NCI-H1105 (cell line): ENCODE measurements around the gene WNK1.
"Not testable (repeated sequence)": the region's sequence is repeated elsewhere in the genome, so short reads cannot be mapped to it uniquely, and the experiment has no call there.

ENCODE experiments used
- DNase-seq: peaks from one replicate; lab custom pipeline; 2025; lab: John Stamatoyannopoulos, UW

Gene WNK1

DNA sequence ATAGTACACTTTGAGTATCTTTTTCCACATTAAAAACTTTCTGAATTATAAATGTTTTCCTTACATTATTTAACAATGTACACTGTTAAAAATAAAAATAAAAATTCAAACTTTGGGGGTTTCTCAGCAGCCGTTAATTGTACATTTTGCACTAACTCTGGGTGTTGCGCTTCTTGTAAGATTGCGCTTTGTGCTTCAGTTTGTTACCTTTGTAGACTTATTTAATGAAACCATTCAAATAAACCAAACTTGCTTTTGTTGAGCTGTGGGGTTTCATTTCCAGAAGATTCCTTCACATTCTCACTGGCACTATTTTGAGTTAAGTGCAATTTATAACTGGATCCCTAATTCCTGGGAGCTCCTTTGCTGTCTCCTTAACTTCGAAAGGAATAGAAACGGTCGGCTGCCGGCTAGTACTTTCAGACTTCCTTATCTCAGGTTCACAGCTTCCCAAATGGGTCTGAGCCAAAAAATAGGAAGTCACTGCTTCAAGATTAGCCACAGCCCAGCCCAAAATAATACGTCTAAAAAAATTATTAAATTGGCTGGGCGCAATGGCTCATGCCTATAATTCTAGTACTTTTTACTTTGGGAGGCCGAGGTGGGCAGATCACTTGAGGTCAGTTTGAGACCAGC, 158.9 kb downstream of the WNK1 start:
- no peak for DNase-seq

DNA sequence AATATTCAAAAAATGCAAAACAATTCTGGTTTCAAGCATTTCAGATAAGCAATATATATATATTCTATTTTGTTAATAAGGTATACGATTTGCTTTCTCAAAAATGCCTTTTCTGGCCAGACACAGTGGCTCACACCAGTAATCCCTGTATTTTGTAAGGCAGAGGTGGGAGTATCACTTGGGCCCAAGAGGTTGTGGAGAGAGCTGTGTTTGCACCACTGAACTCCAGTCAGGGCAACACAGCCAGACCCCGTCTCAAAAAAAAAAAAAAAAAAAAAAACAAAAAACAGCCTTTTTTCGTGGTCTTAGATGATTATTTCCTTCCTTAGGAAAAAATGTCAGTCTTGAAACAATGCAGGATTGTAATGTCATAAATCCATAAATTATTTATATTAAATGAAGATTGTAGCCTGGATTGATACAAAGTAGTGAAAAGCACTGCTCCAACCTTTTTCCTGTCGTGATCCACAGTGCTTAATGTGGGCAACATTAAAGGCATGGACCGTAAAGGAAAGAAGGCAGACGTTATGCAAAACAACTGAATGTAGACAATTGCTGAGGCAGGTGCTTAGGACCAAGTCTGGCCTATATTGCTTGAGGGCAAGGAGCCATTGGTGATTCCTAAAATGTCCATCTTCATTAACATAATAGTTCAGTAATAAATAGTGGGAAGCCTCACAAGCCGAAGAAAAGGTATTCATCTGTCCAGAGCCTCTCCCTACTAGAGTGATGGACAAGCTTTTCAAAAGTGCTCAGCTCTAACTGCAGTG, 160.3 kb downstream of the WNK1 start:
- no peak for DNase-seq

DNA sequence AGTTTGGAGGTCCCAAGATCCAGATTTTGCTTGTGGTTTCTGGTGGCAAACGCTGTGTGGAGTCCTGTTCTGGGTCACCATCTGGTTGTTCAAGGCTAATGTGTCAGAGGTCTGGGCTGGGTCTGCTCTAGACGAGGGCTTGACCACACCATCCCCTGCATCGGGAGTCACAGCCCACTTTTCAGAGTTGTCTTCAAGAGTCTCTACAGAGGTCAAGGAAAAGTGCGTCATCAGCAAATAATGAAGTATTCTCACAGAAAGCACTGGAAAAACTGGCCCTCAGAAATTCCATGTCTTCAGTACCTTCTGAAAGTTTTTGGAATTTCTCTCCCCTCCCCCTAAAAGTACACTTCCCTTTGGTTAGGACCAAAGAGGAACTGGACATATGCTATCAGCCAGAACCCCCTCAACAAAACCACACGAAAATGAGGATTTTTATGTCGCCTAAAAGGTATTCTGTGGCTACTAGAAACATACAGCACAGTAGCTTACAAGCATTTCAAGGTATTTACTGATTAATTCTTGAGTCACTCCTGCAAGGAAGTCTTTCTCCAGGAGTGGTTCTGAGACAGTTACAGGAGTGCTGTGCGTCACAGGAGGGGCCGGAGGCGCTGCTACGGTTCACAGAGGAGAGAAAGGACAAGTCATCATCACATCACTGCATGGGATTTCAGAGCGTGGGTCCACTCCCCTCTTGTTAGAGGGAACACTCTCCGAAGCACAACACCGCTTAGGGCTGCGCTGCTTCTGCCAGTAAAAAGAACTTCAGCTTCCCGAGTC, 161.7 kb downstream of the WNK1 start:
- DNase-seq: no peak

DNA sequence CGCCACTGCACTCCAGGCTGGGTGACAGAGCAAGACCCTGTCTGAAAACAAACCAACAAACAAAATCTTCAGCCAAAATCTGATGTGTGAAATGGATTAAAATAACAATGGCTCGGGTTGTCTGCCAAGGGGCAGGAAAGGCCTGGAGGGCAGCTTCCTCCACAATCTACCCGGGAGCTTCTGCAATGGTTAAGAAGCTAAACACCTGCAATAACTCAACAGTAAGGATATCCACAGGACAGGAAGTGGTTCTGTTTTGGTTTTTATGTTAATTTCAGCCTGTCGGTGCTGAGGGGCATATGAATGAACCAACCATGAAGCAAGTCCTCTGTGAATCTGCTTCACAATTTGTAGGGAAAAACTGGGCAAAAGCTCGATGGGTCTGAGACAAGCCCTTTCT, 162.7 kb downstream of the WNK1 start:
- no peak for DNase-seq

DNA sequence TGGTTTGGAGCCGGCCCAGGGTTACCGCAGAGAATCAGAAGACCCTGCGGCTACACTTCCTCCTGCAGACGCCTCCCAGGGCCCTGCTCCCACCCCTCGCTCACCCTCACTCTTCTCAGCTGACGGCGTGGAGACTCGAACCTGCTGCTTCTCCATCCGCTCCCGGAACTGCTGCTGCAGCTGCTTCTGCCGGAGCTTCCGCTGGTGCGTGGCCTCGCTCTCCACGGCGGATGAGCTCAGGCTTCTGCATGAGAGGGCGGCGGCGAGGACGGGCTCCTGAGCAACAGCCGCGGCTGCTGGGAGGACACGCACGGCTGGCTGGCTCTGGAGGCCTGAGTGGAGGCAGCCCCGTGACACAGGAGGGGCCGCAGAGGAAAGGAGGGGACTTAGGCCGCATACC, 163.9 kb downstream of the WNK1 start:
- no peak for DNase-seq

DNA sequence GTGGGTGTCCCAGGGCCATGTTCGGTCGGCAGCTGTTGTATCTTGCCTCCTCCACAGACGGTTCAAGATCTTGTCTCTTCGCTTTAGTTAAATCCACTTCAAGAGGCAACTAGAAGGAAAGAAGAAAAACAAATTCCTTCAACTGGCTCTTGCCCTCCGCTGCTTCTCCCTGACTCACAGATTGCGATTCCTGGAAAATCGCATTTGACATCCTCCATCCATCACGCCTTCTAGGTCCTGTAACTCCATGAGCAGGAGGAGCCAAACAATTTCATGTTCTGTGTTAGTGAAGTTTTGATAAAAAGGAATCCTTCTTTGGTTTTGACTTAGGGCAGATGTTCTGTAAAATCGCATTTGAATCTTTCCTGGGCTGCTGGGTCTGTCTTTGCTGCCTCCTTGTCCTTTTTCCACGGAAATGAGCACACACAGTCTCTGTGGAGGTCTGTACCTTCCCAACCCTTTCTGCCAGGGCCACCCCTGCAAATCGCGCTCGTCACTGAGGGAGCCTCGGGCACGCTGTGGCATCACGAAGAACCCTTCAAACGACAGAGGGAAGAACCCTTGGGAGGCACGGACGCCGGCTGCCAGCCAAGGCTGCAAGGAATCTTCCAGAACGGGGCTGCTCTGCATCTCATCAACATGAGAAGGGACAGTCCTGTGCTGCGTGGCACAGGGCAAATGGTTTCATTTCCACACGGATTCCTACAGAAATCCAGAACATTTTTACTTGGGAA, 164.5 kb downstream of the WNK1 start:
- DNase-seq: no peak

DNA sequence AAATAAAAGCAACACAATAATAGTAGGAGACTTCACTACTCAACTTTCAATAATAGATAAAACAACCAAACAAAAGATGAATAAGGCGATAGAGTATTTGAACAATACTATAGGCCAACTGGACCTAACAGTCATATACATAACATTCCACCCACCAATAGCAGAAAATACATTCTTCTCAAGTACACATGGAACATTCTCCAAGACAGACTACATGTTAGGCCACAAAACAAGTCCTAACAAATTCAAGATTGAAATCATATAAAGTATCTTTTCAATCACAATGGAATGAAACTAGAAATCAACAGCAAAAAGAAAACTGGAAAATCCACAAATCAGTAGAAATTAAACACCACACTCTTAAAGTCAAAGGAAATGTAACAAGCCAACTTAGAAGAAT, 168.3 kb downstream of the WNK1 start:
- DNase-seq: no peak

DNA sequence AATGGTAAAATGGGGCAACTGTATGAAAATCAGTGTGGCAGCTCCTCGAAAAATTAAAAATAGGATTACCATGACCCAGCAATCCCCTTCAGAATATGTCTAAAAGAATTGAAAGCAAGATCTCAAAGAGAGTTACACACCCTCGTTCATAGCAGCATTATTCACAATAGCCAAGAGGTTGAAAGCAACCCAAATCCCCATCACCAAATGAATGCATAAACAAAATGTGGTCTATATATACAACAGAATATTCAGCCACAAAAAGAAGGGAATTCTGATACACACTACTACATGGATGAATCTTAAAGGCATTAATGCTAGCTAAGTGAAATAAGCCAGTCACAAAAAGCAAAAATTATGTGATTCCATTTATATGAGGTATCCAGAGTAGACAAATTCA, 169.9 kb downstream of the WNK1 start:
- DNase-seq: no peak

DNA sequence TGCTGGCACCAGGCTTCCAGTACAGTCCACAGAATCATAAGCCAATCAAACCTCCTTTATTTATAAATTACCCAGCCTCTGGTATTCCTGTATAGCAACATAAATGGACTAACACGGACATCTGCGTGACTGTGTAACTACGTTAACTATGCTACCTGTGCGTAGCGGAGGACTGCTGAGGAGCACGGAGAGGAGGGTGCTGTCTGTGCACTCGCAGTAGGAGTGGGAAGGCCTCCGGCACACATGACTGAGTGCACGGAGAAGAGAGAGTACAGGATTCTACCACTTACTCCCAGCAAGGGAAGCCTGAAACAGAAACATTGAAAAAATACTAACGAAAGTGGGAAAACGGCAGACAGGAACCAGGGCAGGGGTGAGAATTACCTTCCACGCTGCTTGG, 174.3 kb downstream of the WNK1 start:
- DNase-seq: no peak

DNA sequence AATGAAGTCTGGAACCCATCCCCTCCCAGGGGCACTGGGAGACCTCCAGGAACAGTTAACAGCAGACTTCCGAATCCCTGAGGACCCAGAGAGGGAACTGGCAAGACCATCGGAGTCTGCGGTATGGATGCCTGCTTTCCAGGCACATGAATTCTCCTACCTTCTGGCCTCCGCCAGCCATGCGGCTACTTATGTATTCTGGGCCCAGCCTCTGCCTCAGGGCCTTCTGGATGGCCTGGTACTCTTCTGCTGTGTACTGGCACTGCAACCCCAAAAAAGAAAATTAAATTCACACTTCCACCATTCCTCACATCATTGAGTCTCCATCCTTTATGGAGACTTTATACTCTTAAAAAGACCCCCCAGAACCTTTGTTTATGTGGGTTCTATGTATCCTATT, 178.7 kb downstream of the WNK1 start:
- no peak for DNase-seq

DNA sequence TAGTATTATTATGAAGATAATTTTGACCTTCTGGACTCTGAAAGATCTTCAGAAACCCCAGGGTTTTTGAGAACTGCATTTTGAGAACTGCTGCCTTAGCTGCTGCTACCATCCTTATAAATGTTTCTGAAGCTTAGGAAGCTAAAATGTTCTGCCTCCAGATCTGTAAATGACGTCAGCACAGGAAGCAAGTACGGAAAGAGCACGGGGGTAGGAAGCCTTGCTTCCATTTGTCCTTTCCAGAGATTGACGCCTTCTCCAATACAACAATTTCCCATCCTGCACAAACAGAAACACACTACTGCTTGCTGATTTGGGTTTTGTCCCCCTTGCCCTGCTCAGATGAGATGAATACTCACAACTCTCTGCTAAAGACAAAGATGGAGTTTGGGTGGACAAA, 179.2 kb downstream of the WNK1 start:
- no peak for DNase-seq

DNA sequence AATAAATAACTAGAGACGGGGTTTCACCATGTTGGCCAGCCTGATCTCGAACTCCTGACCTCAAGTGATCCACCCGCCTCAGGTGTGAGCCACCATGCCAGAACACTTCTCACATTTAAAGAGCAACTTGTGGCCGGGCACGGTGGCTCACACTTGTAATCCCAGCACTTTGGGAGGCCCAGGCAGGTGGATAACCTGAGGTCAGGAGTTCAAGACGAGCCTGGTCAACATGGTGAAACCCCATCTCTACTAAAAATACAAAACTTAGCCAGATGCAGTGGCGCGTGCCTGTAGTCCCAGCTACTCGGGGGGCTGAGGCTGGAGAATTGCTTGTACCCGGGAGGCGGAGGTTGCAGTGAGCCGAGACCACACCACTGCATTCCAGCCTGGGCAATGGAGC, 183.5 kb downstream of the WNK1 start:
- DNase-seq: not testable (repeated sequence)

DNA sequence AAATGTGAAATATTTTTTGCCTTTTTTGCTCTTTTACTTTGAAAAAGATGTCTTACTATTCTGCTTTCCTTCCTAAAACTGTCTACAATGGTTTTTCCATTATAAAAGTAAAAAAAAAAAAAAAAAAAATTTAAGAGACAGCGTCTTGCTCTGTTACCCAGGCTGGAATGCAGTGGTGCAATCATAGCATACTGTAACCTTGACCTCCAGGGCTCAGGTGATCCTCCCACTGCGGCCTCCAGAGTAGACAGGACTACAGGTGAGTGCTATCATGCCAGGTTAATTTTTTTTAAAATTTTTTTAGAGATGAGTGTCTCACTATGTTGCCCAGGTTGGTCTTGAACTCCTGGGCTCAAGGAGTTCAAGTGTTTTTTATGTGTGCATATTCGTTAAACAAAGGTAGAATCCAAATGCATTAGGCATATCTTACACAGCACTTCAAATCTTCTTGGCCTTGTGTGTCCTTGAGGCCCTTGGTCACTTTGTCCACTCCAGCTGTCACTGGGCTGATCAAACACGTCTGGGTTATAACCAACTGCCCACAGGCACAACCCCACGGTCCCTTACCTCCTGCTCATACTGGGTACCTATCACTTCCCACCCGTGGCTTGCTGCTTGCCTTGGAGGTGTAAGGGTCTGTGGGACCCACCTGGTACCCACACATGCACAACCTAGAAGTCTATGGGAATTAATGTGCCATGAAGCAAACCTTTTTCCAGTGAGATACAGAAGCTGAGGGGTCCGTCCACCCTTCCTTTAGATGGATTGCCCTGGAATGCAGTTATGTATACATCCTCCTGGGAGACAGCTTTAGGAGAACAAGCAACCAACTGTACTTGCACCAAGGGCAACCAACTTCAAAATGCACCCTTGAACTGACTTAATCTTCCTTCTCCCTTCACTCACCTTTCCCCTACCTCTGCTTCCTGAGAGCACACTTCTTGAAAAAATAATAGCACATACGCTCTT, 184.3 kb downstream of the WNK1 start:
- DNase-seq: no peak

DNA sequence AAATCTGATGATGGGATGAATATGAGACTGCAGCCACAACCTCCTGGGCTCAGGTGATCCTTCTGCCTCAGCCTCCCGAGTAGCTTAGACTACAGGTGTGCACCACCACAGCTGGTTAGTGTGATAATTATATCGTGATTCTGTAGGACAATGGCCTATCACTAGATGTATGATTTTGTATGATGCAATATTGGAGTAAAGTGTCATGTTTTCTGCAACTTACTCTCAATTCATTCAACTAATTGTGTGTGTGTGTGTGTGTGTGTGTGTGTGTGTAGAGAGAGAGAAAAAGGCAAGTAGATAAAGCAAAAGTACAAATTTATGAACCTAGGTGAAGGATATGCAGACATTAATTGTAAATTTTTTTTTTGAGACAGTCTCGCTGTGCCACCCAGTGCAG, 186.4 kb downstream of the WNK1 start:
- no peak for DNase-seq

DNA sequence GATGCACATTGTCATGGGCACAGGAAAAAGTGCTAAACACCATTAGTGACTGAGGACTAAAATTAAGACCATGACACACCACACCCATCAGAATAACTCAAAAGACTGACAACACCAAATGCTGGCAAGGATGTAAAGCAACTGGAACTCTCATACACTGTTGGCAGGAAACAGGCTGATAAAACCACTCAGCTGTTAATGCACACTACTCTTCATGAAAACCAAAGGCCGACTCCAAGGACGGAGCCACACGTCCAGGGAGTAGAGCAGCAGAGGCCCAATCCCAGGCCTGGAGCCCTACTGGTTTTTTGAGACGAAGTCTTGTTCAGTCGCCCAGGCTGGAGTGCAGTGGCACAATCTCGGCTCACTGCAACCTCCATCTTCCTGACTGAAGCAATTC, 190.7 kb downstream of the WNK1 start:
- no peak for DNase-seq

DNA sequence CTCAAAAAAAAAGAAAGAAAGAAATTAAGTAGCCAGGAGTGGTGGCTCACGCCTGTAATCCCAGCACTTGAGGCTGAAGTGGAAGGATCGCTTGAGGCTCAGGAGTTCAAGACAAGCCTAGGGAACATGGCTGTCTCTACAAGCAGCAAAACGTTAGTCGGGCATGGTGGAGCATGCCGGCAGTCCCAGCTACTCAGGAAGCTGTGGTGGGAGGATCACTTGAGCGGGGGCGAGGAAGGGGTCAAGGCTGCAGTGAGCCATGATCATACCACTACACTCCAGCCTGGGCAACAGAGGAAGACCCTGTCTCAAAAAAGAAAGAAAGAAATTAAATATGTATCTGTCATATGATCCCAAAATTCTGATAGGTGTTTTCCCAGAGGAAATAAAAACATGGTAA, 191.8 kb downstream of the WNK1 start:
- no peak for DNase-seq

DNA sequence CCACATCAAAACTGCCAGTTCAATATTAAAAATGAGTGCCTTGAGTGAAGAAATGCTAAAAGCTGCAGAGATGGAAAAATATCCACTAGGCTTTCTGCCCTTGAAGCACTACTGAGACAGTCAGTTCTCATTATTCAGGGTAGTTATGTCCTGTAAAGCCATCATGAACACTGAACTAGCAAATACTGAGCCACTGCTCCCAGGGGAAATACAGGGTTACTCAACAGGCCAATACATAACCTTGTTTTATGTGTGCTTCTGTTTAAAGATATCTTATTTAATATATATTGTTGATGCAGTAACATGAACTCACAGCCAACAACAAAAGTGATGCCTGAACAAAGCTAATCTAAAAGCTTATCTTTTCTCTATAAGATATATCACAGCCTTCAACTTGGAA, 193.8 kb downstream of the WNK1 start:
- no peak for DNase-seq

DNA sequence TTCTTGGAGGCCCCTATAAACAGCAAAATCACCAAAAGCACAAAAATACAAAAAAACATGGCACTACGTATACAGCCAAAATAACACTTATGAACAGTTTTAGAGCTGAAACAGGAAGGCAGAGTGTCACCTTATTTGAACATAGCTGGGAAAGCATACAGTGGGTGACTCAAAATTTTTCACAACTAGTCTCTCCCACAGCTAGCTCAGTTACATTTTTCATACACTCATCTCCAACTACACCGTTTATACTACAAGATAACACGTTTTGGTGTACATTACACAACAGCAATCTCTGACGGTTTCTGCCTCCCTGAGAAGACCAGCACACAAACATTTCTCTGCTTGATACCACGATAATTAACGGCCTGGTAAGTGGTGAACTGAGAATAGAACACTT, 194.3 kb downstream of the WNK1 start:
- DNase-seq: no peak

DNA sequence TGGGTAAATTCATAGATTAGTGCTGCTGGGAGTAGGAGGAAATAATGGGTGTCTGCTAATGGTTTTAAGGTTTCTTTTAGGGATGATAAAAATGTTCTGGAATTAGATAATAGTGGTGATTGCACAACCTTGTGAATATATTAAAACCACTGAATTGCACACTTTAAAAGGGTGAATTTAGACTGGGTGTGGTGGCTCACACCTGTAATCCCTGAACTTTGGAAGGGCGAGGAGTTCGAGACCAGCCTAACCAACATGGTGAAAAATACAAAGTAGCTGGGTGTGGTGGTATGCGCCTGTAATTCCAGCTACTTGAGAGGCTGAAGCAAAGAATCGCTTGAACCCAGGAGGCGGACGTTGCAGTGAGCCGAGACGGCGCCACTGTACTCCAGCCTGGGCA, 195.9 kb downstream of the WNK1 start:
- DNase-seq: no peak

DNA sequence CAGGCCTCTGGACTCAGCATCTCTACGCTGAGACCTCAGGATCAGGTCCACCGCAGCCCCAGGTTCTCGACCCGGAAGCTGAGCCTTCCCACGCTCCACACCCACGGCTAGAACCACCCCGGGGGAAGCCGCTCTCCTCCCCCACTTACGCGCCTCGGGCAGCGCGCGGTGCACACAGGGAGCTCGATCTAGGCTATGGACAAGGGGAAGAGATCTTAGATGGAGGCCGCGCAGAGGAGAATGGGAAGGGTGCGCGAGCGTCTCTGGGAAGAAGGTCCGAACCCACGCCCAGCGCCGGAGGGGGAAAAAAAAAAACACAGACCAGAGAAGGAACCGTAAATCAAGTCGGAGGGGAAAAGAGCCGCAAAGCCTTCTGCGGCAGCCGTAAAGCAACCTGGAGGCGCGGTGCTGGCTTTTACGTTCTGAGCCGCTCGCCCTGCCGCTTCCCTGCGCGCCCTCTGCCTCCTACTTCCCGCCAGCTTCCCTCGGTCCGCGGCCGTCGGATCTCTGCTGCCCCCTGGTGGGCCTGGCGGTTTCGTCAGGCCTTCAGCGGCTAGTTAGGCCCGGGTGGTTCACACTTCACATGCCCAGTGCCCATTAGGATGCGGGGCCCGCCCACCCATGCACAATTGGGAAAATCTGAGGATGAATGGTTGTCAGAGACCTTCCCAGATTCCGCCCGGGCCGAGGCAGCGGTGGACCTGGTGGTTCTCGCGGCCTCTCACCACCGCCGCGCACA, 197.2 kb downstream of the WNK1 start, which contains the start of gene RAD52:
TSS of gene RAD52 (minus strand) at position 242 of the 739 bp plus-strand sequence. CDS start 16,636 bp downstream, outside the sequence.
- DNase-seq: peak; percentile 99
